Glutamatergic neuron (in vitro differentiated cells): ENCODE data around the gene ETS1. TPM values are rescaled to one million over a fixed set of nuclear protein-coding genes. Genes with fewer than 3 reads are reported as not detected.

Source experiments
- DNase-seq: peaks from one replicate; pipeline ENCODE4 v3.0.0; 2022
- H3K27ac Mint-ChIP-seq: one replicate; pipeline ENCODE4 v1.8.0; 2020; ENCODE audit warnings: mild to moderate bottlenecking, mixed read lengths, inconsistent platforms; ENCODE audit not compliant: unreplicated experiment
- H3K27me3 Mint-ChIP-seq: one replicate; pipeline ENCODE4 v1.8.0; 2020; ENCODE audit warnings: mild to moderate bottlenecking, moderate library complexity, mixed read lengths, inconsistent platforms; ENCODE audit not compliant: unreplicated experiment
- H3K36me3 Mint-ChIP-seq: one replicate; pipeline ENCODE4 v1.8.0; 2020; ENCODE audit warnings: mild to moderate bottlenecking, mixed read lengths, inconsistent platforms; ENCODE audit not compliant: unreplicated experiment
- H3K4me1 Mint-ChIP-seq: one replicate; pipeline ENCODE4 v1.8.0; 2020; ENCODE audit warnings: mild to moderate bottlenecking, low read depth, mixed read lengths, inconsistent platforms; ENCODE audit not compliant: unreplicated experiment
- H3K4me3 Mint-ChIP-seq: one replicate; pipeline ENCODE4 v1.8.0; 2020; ENCODE audit warnings: mild to moderate bottlenecking, mixed read lengths, inconsistent platforms; ENCODE audit not compliant: unreplicated experiment
- H3K9me3 Mint-ChIP-seq: one replicate; pipeline ENCODE4 v1.8.0; 2020; ENCODE audit warnings: mild to moderate bottlenecking, moderate library complexity, mixed read lengths, inconsistent platforms; ENCODE audit not compliant: unreplicated experiment
- CTCF ChIP-seq: fragments of 200-600 bp; sonication (generic); IDR thresholded peaks from one replicate; pipeline ENCODE4 v1.5.0; 2021; ENCODE audit not compliant: partially characterized antibody, unreplicated experiment
- total RNA-seq: library from RNA; stranded (reverse); fragmentation: NEBNext Ultra II Directional; extraction: Animal tissue kit (Norgen Biotek cat#: 25700); gene quantifications from one replicate; pipeline ENCODE4 v1.2.1, GENCODE V29; 2021; ENCODE audit not compliant: unreplicated experiment

ETS1 gene
- total RNA-seq, 1 donor from 2014 or later: 1.0 TPM

GRCh38 chr11:128608746-128609407 is 21.5 kb upstream of the ETS1 start:
- no peak for TF ChIP-seq CTCF
- Mint-ChIP-seq H3K9me3 (no peaks in the 10 kb centered on the region), H3K4me3 (no peak overlapping the region), H3K36me3 (no peaks in the 10 kb centered on the region), H3K27me3 (peaks cover 2% of the 10 kb centered on the region), H3K4me1 (peaks cover 13% of the 10 kb centered on the region), H3K27ac (no peak overlapping the region)
- DNase-seq: no peak

DNA sequence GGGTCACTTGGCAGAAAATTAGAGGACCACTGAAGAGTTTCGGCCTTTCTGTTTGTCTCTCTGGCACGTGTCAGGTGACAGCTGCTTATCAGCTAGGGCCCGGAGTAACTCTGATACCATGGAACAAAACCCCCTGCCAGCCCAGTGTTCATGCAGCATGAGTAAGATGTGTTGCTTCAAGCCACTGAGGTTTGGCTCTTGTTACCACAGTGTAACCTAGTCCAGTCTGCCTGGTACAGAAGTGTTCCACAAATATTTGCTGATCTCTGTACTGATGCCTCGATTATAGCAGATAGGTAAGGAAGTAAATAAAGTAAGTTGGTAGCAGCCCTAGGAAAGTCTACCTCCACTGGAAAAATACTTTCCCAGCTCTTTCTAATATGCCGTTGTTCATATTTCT is 20.5 kb upstream of the ETS1 start:
- Mint-ChIP-seq H3K27me3 (peaks cover 2% of the 10 kb centered on the region), H3K27ac (no peak overlapping the region), H3K9me3 (no peaks in the 10 kb centered on the region), H3K36me3 (no peaks in the 10 kb centered on the region), H3K4me3 (no peak overlapping the region), H3K4me1 (peaks cover 13% of the 10 kb centered on the region)
- no peak for TF ChIP-seq CTCF
- no peak for DNase-seq

GRCh38 chr11:128604723-128605122 is 17.4 kb upstream of the ETS1 start:
- Mint-ChIP-seq H3K27me3 (peaks cover 2% of the 10 kb centered on the region), H3K4me1 (peaks cover 6% of the 10 kb centered on the region), H3K27ac (no peak overlapping the region), H3K4me3 (no peak overlapping the region), H3K9me3 (no peaks in the 10 kb centered on the region), H3K36me3 (no peaks in the 10 kb centered on the region)
- DNase-seq: no peak
- no peak for TF ChIP-seq CTCF

GRCh38 chr11:128603752-128604414 is 16.5 kb upstream of the ETS1 start:
- no peaks in the 10 kb centered on the region for H3K9me3 Mint-ChIP-seq
- no peak for TF ChIP-seq CTCF
- H3K27me3 Mint-ChIP-seq: peaks cover under 1% of the 10 kb centered on the region
- DNase-seq: no peak
- no peak overlapping the region for H3K4me3 Mint-ChIP-seq
- no peaks in the 10 kb centered on the region for H3K36me3 Mint-ChIP-seq
- H3K27ac Mint-ChIP-seq: no peak overlapping the region
- H3K4me1 Mint-ChIP-seq: peaks cover 2% of the 10 kb centered on the region

DNA sequence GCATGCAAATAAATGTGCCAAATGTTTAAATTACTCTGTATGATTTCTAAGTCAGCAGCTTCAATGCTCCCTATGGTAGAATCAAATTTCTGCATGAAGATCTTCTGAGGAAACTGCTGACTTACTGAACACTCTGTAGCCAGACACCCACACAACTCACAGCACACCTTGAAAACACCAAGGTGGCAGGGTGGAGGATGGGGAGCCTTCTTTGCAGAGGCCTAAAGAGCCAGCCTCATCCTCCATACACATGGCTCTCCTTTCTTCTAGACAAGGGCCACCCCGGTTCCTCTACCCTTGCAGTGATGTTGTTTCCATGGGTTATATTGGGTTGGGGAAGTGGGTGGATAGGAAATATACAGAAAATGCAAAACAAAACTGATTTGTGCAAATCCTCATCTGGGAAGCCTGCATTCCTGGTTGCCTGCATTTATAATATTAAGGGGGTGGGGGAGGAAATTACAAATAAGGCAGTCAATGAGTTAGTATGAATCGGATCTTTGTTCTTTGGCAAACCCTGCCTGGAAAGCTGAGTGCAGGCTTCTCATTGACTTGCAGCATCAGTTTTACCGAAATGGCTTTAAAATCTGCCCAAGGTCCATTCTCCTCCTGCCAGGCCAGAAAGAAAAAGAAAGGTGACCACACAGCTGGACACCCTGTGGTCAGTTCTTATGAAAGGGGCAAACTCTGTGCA is 15.8 kb upstream of the ETS1 start:
- H3K4me3 Mint-ChIP-seq: no peak overlapping the region
- DNase-seq: no peak
- H3K36me3 Mint-ChIP-seq: no peaks in the 10 kb centered on the region
- no peak for TF ChIP-seq CTCF
- H3K27ac Mint-ChIP-seq: no peak overlapping the region
- no peaks in the 10 kb centered on the region for H3K27me3 Mint-ChIP-seq
- no peaks in the 10 kb centered on the region for H3K4me1 Mint-ChIP-seq
- H3K9me3 Mint-ChIP-seq: no peaks in the 10 kb centered on the region
